22Rv1 (cell line): ENCODE data around the gene PES1.

Experiments
- CTCF ChIP-seq: fragments of 450-650 bp; IDR thresholded peaks from 2 replicates; pipeline ENCODE4 v1.5.1; 2017; ENCODE audit warnings: mild to moderate bottlenecking
- ZFX ChIP-seq: fragments of 450-650 bp; IDR thresholded peaks from 2 replicates; pipeline ENCODE4 v1.6.1; 2017; ENCODE audit warnings: antibody characterized with exemption, borderline replicate concordance

GRCh38 chr22:30555282-30556210 is 36.2 kb downstream of the PES1 start:
- TF ChIP-seq CTCF, result no peak
- no peak for TF ChIP-seq ZFX
